Hepatocyte (in vitro differentiated cells): ENCODE measurements around the gene BORCS8.

Experiments used
- EZH2 ChIP-seq: fragments of 200-600 bp; sonication (generic); IDR thresholded peaks from 2 replicates; pipeline ENCODE4 v1.6.1; 2016; ENCODE audit warnings: antibody characterized with exemption, mild to moderate bottlenecking, borderline replicate concordance
- EZH2phosphoT487 ChIP-seq: fragments of 200-600 bp; sonication (generic); IDR thresholded peaks from one replicate; pipeline ENCODE4 v1.6.1; 2018; ENCODE audit warnings: antibody characterized with exemption, mild to moderate bottlenecking, low read depth, moderate library complexity; ENCODE audit not compliant: unreplicated experiment, severe bottlenecking
- TF ChIP-seq, protein P1 (sequence below): fragments of 200-600 bp; sonication (generic); IDR thresholded peaks from 2 replicates; pipeline ENCODE4 v1.5.1; 2016; ENCODE audit warnings: antibody characterized with exemption, mild to moderate bottlenecking; ENCODE audit not compliant: poor library complexity

DNA sequence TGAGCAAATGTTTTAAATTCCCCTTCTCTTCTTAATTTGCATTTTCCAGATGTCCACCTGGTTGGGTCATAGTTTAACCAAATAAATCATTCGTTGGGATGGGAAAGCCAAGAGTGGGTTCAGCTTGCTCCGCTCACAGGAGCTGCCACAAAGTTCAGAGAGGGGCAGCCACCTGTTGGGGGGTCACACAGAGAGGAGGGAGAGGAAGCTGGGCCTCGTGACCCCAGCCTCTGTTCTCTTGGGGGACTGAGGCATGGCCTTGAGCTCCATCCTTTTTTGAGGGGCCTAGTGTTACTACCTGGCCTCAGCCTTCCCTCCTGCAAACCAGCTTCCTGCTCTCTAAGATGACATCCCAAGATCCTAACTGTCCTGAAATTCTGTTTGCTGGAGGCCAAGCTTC is 24.3 kb downstream of the BORCS8 start:
- TF ChIP-seq, protein P1, sequence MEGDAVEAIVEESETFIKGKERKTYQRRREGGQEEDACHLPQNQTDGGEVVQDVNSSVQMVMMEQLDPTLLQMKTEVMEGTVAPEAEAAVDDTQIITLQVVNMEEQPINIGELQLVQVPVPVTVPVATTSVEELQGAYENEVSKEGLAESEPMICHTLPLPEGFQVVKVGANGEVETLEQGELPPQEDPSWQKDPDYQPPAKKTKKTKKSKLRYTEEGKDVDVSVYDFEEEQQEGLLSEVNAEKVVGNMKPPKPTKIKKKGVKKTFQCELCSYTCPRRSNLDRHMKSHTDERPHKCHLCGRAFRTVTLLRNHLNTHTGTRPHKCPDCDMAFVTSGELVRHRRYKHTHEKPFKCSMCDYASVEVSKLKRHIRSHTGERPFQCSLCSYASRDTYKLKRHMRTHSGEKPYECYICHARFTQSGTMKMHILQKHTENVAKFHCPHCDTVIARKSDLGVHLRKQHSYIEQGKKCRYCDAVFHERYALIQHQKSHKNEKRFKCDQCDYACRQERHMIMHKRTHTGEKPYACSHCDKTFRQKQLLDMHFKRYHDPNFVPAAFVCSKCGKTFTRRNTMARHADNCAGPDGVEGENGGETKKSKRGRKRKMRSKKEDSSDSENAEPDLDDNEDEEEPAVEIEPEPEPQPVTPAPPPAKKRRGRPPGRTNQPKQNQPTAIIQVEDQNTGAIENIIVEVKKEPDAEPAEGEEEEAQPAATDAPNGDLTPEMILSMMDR = no peak
- no peak for TF ChIP-seq EZH2phosphoT487
- TF ChIP-seq EZH2 = no peak
